CD4-positive, alpha-beta T cell (primary cell): ENCODE data around the gene SSBP3. TPM values are rescaled to one million over a fixed set of nuclear protein-coding genes. Genes with fewer than 3 reads are reported as not detected.

ENCODE experiments used
- ATAC-seq: fragments of 200-7000 bp; cut with Tn5 transposase; one replicate; pipeline ENCODE4 v1.10.0; 2022; ENCODE audit warnings: mild to moderate bottlenecking; ENCODE audit not compliant: poor library complexity
- CTCF ChIA-PET: fragments of 350-600 bp; sonication (Branson Sonifier 250); formaldehyde crosslinking; loops from one replicate; lab custom pipeline; 2021; ENCODE audit warnings: antibody characterized with exemption, inconsistent platforms; lab: Charles Lee
- POLR2A ChIA-PET: fragments of 350-600 bp; sonication (Branson Sonifier 250); formaldehyde crosslinking; loops from one replicate; lab custom pipeline; 2021; ENCODE audit warnings: antibody characterized with exemption, inconsistent platforms; lab: Charles Lee
- DNase-seq, 14 experiments: peaks; one replicate each; pipeline ENCODE4 v3.0.0-alpha.2; 2013 to 2020; ENCODE audit warnings: mixed read lengths in 2 of 14
- H3K27ac ChIP-seq, 2 donors: one replicate each; pipeline versions ENCODE4 v1.5.1 to v1.7.0; 2013; ENCODE audit warnings: low read length in 2 of 2, low read depth in 1 of 2, mild to moderate bottlenecking in 1 of 2
- H3K27me3 ChIP-seq, 2 experiments: 1 replicate in 1 of 2; 2 replicates in 1 of 2; pipeline versions ENCODE4 v1.6.1 to v1.7.0; 2013; ENCODE audit warnings: low read length in 2 of 2, control low read depth in 1 of 2, mild to moderate bottlenecking in 1 of 2, moderate library complexity in 1 of 2; ENCODE audit not compliant: insufficient read depth in 2 of 2, control insufficient read depth in 1 of 2
- H3K36me3 ChIP-seq: one replicate; pipeline ENCODE4 v1.6.1; 2013; ENCODE audit warnings: low read length, control low read depth; ENCODE audit not compliant: insufficient read depth
- H3K4me1 ChIP-seq: one replicate; pipeline ENCODE4 v1.6.1; 2013; ENCODE audit warnings: low read length, control low read depth; ENCODE audit not compliant: insufficient read depth
- H3K4me3 ChIP-seq: one replicate; pipeline ENCODE4 v1.5.1; 2013; ENCODE audit warnings: mild to moderate bottlenecking, low read length, moderate library complexity
- H3K9me3 ChIP-seq, 2 experiments: 1 replicate in 1 of 2; 2 replicates in 1 of 2; pipeline versions ENCODE4 v1.6.1 to v1.7.0; 2013; ENCODE audit warnings: low read length in 2 of 2, mild to moderate bottlenecking in 2 of 2, control low read depth in 1 of 2, moderate library complexity in 1 of 2; ENCODE audit not compliant: control insufficient read depth in 1 of 2, insufficient read depth in 1 of 2
- H3K27ac Mint-ChIP-seq: one replicate; pipeline ENCODE4 v1.8.0; 2020; ENCODE audit warnings: mixed read lengths
- H3K27me3 Mint-ChIP-seq: one replicate; pipeline ENCODE4 v1.8.0; 2021; ENCODE audit warnings: mixed read lengths
- H3K36me3 Mint-ChIP-seq: one replicate; pipeline ENCODE4 v1.8.0; 2021; ENCODE audit warnings: low read depth, mixed read lengths
- H3K4me1 Mint-ChIP-seq: one replicate; pipeline ENCODE4 v1.8.0; 2021; ENCODE audit warnings: low read depth, mixed read lengths
- H3K4me3 Mint-ChIP-seq: one replicate; pipeline ENCODE4 v1.8.0; 2020; ENCODE audit warnings: mild to moderate bottlenecking, mixed read lengths
- H3K9me3 Mint-ChIP-seq: one replicate; pipeline ENCODE4 v1.8.0; 2020; ENCODE audit warnings: mixed read lengths
- intact Hi-C, 2 experiments: fragments of 100-400 bp; cut with DNase I in 1 of 2; cut with micrococcal nuclease in 1 of 2; formaldehyde crosslinking; loops; one replicate each; pipeline versions ENCODE4 v1.15.1 to v1.9.0; 2023 to 2025; cut with DNase I, micrococcal nuclease
- total RNA-seq, 174 experiments: library from RNA in 2 of 174; stranded (reverse) in 2 of 174; gene quantifications; one replicate each; pipeline ENCODE4 v1.2.3 and lab custom pipeline; 2021 to 2026
- TF ChIP-seq, protein P1 (sequence below): fragments of 200-600 bp; IDR thresholded peaks from one replicate; pipeline ENCODE4 v1.8.0; 2022; ENCODE audit warnings: antibody characterized with exemption, mild to moderate bottlenecking

SSBP3 gene
- total RNA-seq, 2 experiments from 2014 or later, result 50.6 to 52.4 TPM

DNA sequence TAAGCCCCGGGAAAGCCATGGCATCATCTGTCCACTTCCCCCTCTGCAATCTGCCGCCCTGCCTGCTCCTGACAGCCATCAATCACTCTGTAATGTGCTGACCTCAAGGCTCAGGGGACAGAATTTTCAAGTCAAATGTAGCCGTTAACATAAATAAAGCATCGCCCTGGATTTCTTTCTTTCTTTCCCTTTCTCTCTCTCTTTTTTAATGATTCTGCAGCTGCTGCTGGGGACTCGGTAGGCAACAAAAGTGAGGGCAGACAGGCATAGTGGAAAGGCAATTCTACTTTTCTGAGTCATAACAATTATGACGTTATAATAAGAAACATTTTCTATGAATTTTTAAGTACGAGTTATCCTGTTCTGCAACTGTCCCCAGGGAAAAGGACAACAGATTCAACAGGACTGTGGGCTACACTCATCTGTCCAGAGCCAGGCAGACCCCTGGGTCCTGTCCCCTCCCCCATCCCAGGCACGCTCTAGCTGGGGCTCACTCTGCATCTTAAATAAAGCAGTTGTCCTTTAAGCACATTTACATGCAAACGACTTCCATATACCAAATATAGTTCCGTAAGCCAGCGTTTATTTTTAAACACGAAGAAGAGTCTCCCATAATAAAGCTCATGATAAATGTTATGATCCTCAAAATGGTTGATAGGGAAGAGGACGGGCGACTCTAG lies 78.7 kb downstream of the SSBP3 start:
- no peaks in the 10 kb centered on the region for H3K9me3 ChIP-seq
- no peaks in the 10 kb centered on the region for H3K27me3 Mint-ChIP-seq
- H3K36me3 Mint-ChIP-seq, result no peaks in the 10 kb centered on the region
- no peak overlapping the region for H3K4me3 Mint-ChIP-seq
- no peaks in the 10 kb centered on the region for H3K27me3 ChIP-seq
- intact Hi-C loops, result no loop called here
- H3K27ac Mint-ChIP-seq, result peak overlapping the region; percentile 24
- H3K36me3 ChIP-seq, result peaks cover 2% of the 10 kb centered on the region
- TF ChIP-seq, protein P1, sequence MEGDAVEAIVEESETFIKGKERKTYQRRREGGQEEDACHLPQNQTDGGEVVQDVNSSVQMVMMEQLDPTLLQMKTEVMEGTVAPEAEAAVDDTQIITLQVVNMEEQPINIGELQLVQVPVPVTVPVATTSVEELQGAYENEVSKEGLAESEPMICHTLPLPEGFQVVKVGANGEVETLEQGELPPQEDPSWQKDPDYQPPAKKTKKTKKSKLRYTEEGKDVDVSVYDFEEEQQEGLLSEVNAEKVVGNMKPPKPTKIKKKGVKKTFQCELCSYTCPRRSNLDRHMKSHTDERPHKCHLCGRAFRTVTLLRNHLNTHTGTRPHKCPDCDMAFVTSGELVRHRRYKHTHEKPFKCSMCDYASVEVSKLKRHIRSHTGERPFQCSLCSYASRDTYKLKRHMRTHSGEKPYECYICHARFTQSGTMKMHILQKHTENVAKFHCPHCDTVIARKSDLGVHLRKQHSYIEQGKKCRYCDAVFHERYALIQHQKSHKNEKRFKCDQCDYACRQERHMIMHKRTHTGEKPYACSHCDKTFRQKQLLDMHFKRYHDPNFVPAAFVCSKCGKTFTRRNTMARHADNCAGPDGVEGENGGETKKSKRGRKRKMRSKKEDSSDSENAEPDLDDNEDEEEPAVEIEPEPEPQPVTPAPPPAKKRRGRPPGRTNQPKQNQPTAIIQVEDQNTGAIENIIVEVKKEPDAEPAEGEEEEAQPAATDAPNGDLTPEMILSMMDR, result no peak
- CTCF ChIA-PET, result no interaction called here
- POLR2A ChIA-PET, result no interaction called here
- no peak overlapping the region for H3K4me3 ChIP-seq
- no peak overlapping the region for H3K27ac ChIP-seq
- H3K4me1 ChIP-seq, result peaks cover 44% of the 10 kb centered on the region
- peaks cover 96% of the 10 kb centered on the region for H3K4me1 Mint-ChIP-seq
- H3K9me3 Mint-ChIP-seq, result no peaks in the 10 kb centered on the region
- no peak for DNase-seq
- ATAC-seq, result no peak

DNA sequence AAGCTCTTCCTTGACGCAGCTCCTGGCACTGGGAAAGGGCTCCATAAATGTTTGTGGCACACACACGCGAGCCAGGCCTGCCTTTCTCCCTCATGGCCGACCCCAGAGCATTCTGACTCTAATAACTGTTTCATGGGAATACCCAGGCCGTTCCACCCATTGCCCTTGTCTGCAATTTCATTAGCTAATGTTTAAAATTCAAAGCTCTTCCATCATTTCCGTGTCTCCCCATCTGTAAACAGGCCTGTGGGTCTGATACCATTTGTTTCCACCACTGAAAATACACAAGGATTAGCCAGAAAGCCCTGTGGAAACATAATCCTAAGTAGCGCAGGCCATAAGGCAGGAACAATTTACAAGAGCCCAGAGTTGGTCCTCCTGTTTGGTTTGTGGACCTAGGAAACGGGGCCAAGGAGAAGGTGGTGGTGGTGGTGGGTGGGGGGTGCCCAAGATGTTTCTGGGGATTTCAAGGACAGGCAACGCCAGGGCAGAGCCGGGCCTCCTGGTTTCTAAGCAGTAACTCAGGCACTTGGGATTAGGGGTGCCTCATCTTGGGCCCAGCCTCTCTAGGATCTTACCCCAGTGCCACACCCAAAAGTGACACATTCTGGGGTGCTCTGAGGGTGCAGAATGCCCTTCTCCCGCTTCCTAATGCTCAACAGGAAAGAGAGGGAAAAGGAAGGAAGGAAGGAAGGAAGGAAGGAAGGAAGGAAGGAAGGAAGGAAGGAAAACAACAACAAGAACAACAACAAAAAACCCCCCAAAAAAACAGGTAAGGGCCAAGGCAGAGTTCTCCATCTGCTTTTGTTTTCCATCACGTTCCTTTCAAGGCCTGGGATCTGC lies 79.4 kb downstream of the SSBP3 start:
- H3K9me3 ChIP-seq, result no peaks in the 10 kb centered on the region
- TF ChIP-seq, protein P1, result no peak
- H3K4me3 ChIP-seq, result no peak overlapping the region
- DNase-seq (no peak), ATAC-seq (no peak)
- H3K27me3 ChIP-seq, result no peaks in the 10 kb centered on the region
- Mint-ChIP-seq H3K27ac (peak overlapping the region; percentile 34), H3K27me3 (no peaks in the 10 kb centered on the region), H3K36me3 (no peaks in the 10 kb centered on the region), H3K4me3 (no peak overlapping the region), H3K9me3 (no peaks in the 10 kb centered on the region), H3K4me1 (peaks cover 98% of the 10 kb centered on the region)
- ChIA-PET POLR2A (no interaction called here), CTCF (no interaction called here)
- peaks cover 2% of the 10 kb centered on the region for H3K36me3 ChIP-seq
- intact Hi-C loops, result no loop called here
- peaks cover 36% of the 10 kb centered on the region for H3K4me1 ChIP-seq
- no peak overlapping the region for H3K27ac ChIP-seq

DNA sequence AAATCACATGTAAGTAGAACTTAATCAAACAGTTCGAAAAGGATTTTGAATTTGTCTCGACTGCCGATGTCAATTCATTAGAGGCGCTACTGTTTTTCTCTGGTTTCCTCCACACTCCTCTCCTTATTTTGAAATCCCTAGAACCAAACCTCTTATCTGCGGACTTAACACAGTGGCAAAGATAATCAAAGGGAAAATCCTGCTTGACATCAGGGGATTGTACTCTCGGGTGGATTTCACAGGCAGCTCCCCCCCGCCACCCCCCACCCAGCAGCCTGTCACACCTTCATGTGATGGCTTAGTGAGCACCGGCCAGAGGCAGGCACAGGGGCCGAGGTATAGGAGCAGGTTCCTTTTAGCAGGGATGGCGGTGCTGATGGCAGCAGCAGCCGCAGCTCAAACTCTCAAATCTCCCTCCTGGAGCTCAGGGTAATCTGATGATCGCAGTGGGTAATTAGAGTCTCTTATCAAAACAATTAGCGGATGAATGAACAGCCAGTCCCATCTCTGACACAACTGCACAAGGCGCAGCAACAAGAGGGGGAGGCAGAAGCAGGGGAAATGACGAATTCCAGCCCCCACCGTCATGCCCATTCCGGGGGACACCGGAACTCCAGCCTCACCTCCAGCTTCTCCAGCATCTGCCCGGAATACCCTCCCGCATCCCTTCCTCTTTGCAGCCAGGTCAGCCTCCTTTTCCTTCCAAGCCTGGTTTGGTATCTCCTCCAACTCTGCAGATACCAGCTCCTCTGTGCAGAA lies 80.3 kb downstream of the SSBP3 start:
- Mint-ChIP-seq H3K4me3 (no peak overlapping the region), H3K27me3 (no peaks in the 10 kb centered on the region), H3K9me3 (no peaks in the 10 kb centered on the region), H3K36me3 (no peaks in the 10 kb centered on the region), H3K27ac (peak overlapping the region; percentile 74), H3K4me1 (peaks cover 95% of the 10 kb centered on the region)
- intact Hi-C loops, result no loop called here
- DNase-seq (no peak), ATAC-seq (no peak)
- TF ChIP-seq, protein P1, result no peak
- H3K4me1 ChIP-seq, result peaks cover 35% of the 10 kb centered on the region
- ChIA-PET CTCF (no interaction called here), POLR2A (no interaction called here)
- no peaks in the 10 kb centered on the region for H3K9me3 ChIP-seq
- H3K27me3 ChIP-seq, result no peaks in the 10 kb centered on the region
- H3K27ac ChIP-seq, result no peak overlapping the region
- no peak overlapping the region for H3K4me3 ChIP-seq
- H3K36me3 ChIP-seq, result peaks cover 2% of the 10 kb centered on the region
